Uterus (tissue), 4 donors: Measurements from ENCODE around the gene REEP3. TPM values are rescaled to one million over a fixed set of nuclear protein-coding genes. Genes with fewer than 3 reads are reported as not detected.

Experiments used
- DNase-seq, 2 donors: peaks; one replicate each; pipeline ENCODE4 v3.0.0-alpha.2; 2019 to 2020
- H3K27ac ChIP-seq, 2 donors: fragments of 200-600 bp; sonication (generic); 1 replicate in 1 of 2; 2 replicates in 1 of 2; pipeline ENCODE4 v1.5.1; 2016 to 2018
- H3K27me3 ChIP-seq, 2 donors: fragments of 200-600 bp; sonication (generic); one replicate each; pipeline ENCODE4 v1.5.1; 2018 to 2019; ENCODE audit warnings: control low read depth in 1 of 2
- H3K36me3 ChIP-seq, 2 donors: fragments of 200-600 bp; sonication (generic); one replicate each; pipeline ENCODE4 v1.5.1; 2019; ENCODE audit warnings: control low read depth in 1 of 2
- H3K4me1 ChIP-seq, 2 donors: fragments of 200-600 bp; sonication (generic); one replicate each; pipeline ENCODE4 v1.5.1; 2018 to 2019; ENCODE audit warnings: control low read depth in 1 of 2
- H3K4me3 ChIP-seq, 2 donors: fragments of 200-600 bp; sonication (generic); 1 replicate in 1 of 2; 2 replicates in 1 of 2; pipeline ENCODE4 v1.5.1; 2018 to 2019; ENCODE audit warnings: mild to moderate bottlenecking in 1 of 2
- H3K9me3 ChIP-seq, 2 donors: fragments of 200-600 bp; sonication (generic); one replicate each; pipeline ENCODE4 v1.5.1; 2019; ENCODE audit warnings: control low read depth in 1 of 2
- POLR2A ChIP-seq, 2 donors: fragments of 450-650 bp; IDR thresholded peaks; one replicate each; pipeline ENCODE4 v1.6.1; 2016; ENCODE audit warnings: antibody characterized with exemption in 2 of 2, mild to moderate bottlenecking in 1 of 2, moderate library complexity in 1 of 2
- intact Hi-C: fragments of 100-400 bp; cut with DNase I; formaldehyde crosslinking; loops from one replicate; pipeline ENCODE4 v1.15.1; 2023; ENCODE audit warnings: low total_unique reads
- total RNA-seq, 4 donors: library from RNA; depleted of rRNA in 3 of 4; stranded (reverse); fragments of >200 nt in 3 of 4; gene quantifications; one replicate each; pipeline versions ENCODE4 v1.1.0 to v1.2.4, GENCODE V29; 2014 to 2023
- TF ChIP-seq, protein P1 (sequence below), 4 experiments: fragments of 200-600 bp in 2 of 4; fragments of 450-650 bp in 2 of 4; sonication (generic) in 2 of 4; IDR thresholded peaks; one replicate each; pipeline ENCODE4 v1.5.1; 2016 to 2019; ENCODE audit warnings: antibody characterized with exemption in 4 of 4, mild to moderate bottlenecking in 2 of 4, moderate library complexity in 1 of 4
- donor health status: DM: yes; HTN: yes; CAD: no.

Gene REEP3
- total RNA-seq, 4 donors from 2014 or later, result 43.0 to 66.5 (median 58.2) TPM

DNA sequence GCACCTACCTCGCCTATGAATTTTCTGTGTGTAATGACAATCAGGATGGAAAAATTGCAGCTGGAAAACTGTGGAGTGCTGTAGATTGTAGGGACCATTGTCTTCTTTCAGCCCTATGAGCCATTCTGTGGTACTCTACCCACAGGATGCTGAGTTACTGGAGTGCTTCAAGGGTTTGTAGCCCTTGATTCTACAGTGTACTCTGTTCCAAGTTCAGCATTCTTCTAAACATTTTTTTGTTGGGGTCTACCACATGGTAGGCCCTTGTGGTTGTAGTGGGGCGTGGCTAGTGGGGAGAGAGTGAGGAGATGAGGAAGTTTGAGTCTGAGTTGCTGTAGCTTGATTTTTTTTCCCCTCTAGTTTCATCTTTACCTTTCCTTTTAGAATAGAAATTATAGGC, 33.5 kb downstream of the REEP3 start:
- H3K9me3 ChIP-seq, result no peaks in the 10 kb centered on the region
- no peak for DNase-seq
- TF ChIP-seq, protein P1, sequence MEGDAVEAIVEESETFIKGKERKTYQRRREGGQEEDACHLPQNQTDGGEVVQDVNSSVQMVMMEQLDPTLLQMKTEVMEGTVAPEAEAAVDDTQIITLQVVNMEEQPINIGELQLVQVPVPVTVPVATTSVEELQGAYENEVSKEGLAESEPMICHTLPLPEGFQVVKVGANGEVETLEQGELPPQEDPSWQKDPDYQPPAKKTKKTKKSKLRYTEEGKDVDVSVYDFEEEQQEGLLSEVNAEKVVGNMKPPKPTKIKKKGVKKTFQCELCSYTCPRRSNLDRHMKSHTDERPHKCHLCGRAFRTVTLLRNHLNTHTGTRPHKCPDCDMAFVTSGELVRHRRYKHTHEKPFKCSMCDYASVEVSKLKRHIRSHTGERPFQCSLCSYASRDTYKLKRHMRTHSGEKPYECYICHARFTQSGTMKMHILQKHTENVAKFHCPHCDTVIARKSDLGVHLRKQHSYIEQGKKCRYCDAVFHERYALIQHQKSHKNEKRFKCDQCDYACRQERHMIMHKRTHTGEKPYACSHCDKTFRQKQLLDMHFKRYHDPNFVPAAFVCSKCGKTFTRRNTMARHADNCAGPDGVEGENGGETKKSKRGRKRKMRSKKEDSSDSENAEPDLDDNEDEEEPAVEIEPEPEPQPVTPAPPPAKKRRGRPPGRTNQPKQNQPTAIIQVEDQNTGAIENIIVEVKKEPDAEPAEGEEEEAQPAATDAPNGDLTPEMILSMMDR (IDR thresholded peaks at IDR 0.05), result no peak
- no peak for TF ChIP-seq POLR2A (IDR thresholded peaks at IDR 0.05)
- no peaks in the 10 kb centered on the region for H3K36me3 ChIP-seq
- intact Hi-C loops, result no loop called here
- no peaks in the 10 kb centered on the region for H3K4me1 ChIP-seq
- no peak overlapping the region for H3K27ac ChIP-seq
- H3K4me3 ChIP-seq, result no peak overlapping the region
- no peaks in the 10 kb centered on the region for H3K27me3 ChIP-seq

DNA sequence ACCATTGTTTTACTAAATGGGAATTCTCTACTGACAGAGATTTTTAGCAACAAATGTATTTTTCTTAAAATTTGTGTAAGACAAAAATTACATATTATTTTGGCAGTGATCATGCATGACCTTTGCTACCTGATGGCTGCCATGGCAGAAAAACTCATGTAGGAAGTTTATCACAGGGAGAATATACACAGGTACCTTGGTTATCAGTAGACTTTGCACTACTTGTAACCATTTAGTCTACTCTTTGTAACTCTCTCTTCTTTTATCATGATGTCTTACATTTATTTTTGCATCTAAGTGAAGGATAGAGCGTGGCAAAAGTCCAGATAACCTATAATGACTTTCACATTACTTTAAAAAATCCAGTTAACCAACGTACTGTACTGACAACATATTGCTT, 34.1 kb downstream of the REEP3 start:
- TF ChIP-seq, protein P1 (IDR thresholded peaks at IDR 0.05), result no peak
- no peak for TF ChIP-seq POLR2A (IDR thresholded peaks at IDR 0.05)
- intact Hi-C loops, result no loop called here
- Histone ChIP-seq H3K27me3 (no peaks in the 10 kb centered on the region), H3K4me1 (no peaks in the 10 kb centered on the region), H3K27ac (no peak overlapping the region), H3K36me3 (no peaks in the 10 kb centered on the region), H3K9me3 (no peaks in the 10 kb centered on the region), H3K4me3 (no peak overlapping the region)
- DNase-seq, result no peak

DNA sequence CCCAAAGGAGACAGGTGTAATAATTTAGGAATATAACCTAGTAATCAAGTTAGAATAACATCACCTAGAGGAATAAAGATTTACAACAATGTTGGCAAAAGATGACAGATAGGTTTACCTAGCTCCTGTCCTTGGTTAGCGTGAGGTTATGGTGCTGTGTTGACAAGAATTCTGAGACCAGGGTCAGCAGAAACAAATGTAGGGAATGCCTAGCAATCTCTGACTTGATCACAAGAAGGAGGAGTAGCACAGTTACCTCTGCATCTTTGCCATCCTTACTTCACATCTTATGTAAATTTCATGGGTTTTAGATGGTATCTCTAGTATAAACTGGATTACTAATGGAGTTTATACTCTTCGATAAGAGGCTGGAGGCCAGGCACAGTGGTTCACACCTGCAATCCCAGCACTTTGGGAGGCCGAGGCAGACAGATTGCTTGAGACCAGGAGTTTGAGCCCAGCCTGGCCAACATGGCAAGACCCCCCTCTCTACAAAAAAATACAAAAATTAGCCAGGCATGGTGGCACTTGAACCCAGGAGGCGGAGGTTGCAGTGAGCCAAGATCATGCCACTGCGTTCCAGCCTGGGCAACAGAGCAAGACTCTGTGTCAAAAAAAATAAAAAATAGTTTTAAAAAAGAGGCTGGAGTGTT, 37.1 kb downstream of the REEP3 start:
- DNase-seq, result no peak
- TF ChIP-seq, protein P1 (IDR thresholded peaks at IDR 0.05), result no peak
- no peak for TF ChIP-seq POLR2A (IDR thresholded peaks at IDR 0.05)
- no peaks in the 10 kb centered on the region for H3K9me3 ChIP-seq
- no peaks in the 10 kb centered on the region for H3K27me3 ChIP-seq
- intact Hi-C loops, result no loop called here
- no peak overlapping the region for H3K4me3 ChIP-seq
- H3K4me1 ChIP-seq, result no peaks in the 10 kb centered on the region
- H3K27ac ChIP-seq, result no peak overlapping the region
- H3K36me3 ChIP-seq, result no peaks in the 10 kb centered on the region

DNA sequence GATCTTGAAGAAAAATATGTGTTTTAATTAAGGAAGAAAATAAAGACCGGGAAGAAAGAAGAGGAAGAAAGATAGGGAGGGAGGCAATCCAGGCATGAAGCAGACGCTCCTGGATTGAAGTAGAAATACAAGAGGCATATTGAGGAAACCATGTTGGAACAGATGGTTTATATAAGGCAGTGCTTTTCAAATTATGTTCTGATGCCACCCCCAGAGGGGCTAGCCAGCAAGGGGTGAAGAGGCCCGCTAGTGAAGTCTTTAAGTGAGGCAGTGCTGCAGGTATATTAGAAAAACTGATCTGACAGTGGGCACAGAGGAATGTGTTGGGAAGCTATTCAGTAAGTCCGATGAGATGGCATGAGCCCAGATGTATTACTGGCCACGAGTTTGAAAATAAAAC, 40.1 kb downstream of the REEP3 start:
- no peak for DNase-seq
- TF ChIP-seq POLR2A (IDR thresholded peaks at IDR 0.05), result no peak
- TF ChIP-seq, protein P1 (IDR thresholded peaks at IDR 0.05), result no peak
- no peaks in the 10 kb centered on the region for H3K27me3 ChIP-seq
- no peak overlapping the region for H3K4me3 ChIP-seq
- H3K4me1 ChIP-seq, result no peaks in the 10 kb centered on the region
- intact Hi-C loops, result no loop called here
- no peaks in the 10 kb centered on the region for H3K9me3 ChIP-seq
- H3K27ac ChIP-seq, result no peak overlapping the region
- H3K36me3 ChIP-seq, result no peaks in the 10 kb centered on the region

DNA sequence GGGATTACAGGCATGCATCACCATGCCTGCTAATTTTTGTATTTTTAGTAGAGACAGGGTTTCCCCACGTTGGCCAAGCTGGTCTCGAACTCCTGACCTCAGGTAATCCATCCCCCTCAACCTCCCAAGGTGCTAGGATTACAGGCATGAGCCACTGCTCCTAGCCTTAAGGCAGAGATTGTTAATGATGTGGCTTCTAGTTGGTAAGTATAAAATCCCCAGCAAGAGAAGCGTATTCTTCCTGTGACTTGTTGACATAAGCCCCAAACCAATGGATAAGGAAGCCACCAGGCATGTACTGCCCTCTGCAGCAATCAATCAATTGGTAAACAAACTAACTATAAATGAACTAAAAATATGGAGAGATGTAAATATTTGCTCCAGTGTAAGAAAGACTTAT, 41.2 kb downstream of the REEP3 start:
- Histone ChIP-seq H3K36me3 (no peaks in the 10 kb centered on the region), H3K4me1 (no peaks in the 10 kb centered on the region), H3K27ac (no peak overlapping the region), H3K9me3 (no peaks in the 10 kb centered on the region), H3K27me3 (no peaks in the 10 kb centered on the region), H3K4me3 (no peak overlapping the region)
- no peak for TF ChIP-seq POLR2A (IDR thresholded peaks at IDR 0.05)
- TF ChIP-seq, protein P1 (IDR thresholded peaks at IDR 0.05), result no peak
- intact Hi-C loops, result no loop called here
- no peak for DNase-seq
